Skeletal muscle tissue (tissue), 4 donors: ENCODE data around the gene ECEL1. TPM values are rescaled to one million over a fixed set of nuclear protein-coding genes. Genes with fewer than 3 reads are reported as not detected.
"Not testable (repeated sequence)": the region's sequence is repeated elsewhere in the genome, so short reads cannot be mapped to it uniquely, and the experiment has no call there.

Experiments used
- H3K27ac ChIP-seq: one replicate; pipeline ENCODE4 v1.7.0; 2013; ENCODE audit warnings: mild to moderate bottlenecking, low read depth, low read length, inconsistent platforms
- H3K27me3 ChIP-seq, 3 donors: one replicate each; pipeline ENCODE4 v1.7.0; 2013; ENCODE audit warnings: low read length in 3 of 3; ENCODE audit not compliant: control insufficient read depth in 3 of 3, insufficient read depth in 3 of 3
- H3K36me3 ChIP-seq, 3 donors: one replicate each; pipeline ENCODE4 v1.7.0; 2013; ENCODE audit warnings: low read length in 3 of 3; ENCODE audit not compliant: control insufficient read depth in 3 of 3, insufficient read depth in 3 of 3
- H3K4me1 ChIP-seq, 3 donors: one replicate each; pipeline ENCODE4 v1.7.0; 2013; ENCODE audit warnings: low read length in 3 of 3, mild to moderate bottlenecking in 3 of 3; ENCODE audit not compliant: control insufficient read depth in 3 of 3, insufficient read depth in 3 of 3
- H3K4me3 ChIP-seq, 3 donors: one replicate each; pipeline ENCODE4 v1.7.0; 2013; ENCODE audit warnings: low read length in 3 of 3
- H3K9ac ChIP-seq, 3 donors: one replicate each; pipeline ENCODE4 v1.7.0; 2013; ENCODE audit warnings: low read length in 3 of 3, mild to moderate bottlenecking in 3 of 3, moderate library complexity in 2 of 3, low read depth in 1 of 3
- H3K9me3 ChIP-seq, 3 donors: one replicate each; pipeline ENCODE4 v1.7.0; 2013; ENCODE audit warnings: low read length in 3 of 3; ENCODE audit not compliant: control insufficient read depth in 3 of 3
- total RNA-seq: library from RNA; depleted of rRNA; stranded (reverse); fragments of >200 nt; gene quantifications from one replicate; pipeline ENCODE4 v1.2.3, GENCODE V29; 2014
- donor health status: Osteomylitis.

The ECEL1 gene
- total RNA-seq, 1 donor from 2014 or later, result 1.0 TPM

GRCh38 chr2:232438091-232438490, 49.5 kb downstream of the ECEL1 start:
- Histone ChIP-seq H3K27me3 (peaks cover 0 to 19% (median 3%) of the 10 kb centered on the region in 3 donors), H3K4me3 (no peak overlapping the region), H3K27ac (no peak overlapping the region), H3K9ac (no peak overlapping the region), H3K36me3 (no peaks in the 10 kb centered on the region), H3K4me1 (peaks cover 0 to 10% (median 4%) of the 10 kb centered on the region in 3 donors), H3K9me3 (no peaks in the 10 kb centered on the region)

DNA sequence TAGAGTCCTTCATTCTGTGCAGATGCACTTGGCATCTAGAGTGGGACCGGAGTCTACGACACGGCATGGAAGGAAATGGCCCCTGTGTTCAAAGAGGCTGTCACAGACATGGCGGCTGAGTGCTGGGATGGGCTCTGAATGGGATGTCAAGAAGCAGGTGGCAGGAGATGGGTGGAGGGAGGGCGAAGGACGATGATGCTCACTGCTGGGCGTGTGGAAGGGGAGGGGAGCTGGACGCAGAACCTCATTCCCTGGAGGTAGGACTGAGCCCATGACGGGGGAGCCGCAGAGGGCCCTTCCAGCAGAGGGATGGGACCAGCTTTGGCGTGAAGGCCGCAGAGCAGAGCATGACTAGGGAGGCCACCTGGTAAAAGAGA, 50.5 kb downstream of the ECEL1 start:
- H3K9me3 ChIP-seq, result no peaks in the 10 kb centered on the region
- peaks cover 0 to 7% (median 4%) of the 10 kb centered on the region in 3 donors for H3K4me1 ChIP-seq
- H3K27me3 ChIP-seq, result peaks cover 0 to 19% (median 3%) of the 10 kb centered on the region in 3 donors
- H3K36me3 ChIP-seq, result no peaks in the 10 kb centered on the region
- no peak overlapping the region for H3K27ac ChIP-seq
- H3K4me3 ChIP-seq, result no peak overlapping the region
- H3K9ac ChIP-seq, result no peak overlapping the region

DNA sequence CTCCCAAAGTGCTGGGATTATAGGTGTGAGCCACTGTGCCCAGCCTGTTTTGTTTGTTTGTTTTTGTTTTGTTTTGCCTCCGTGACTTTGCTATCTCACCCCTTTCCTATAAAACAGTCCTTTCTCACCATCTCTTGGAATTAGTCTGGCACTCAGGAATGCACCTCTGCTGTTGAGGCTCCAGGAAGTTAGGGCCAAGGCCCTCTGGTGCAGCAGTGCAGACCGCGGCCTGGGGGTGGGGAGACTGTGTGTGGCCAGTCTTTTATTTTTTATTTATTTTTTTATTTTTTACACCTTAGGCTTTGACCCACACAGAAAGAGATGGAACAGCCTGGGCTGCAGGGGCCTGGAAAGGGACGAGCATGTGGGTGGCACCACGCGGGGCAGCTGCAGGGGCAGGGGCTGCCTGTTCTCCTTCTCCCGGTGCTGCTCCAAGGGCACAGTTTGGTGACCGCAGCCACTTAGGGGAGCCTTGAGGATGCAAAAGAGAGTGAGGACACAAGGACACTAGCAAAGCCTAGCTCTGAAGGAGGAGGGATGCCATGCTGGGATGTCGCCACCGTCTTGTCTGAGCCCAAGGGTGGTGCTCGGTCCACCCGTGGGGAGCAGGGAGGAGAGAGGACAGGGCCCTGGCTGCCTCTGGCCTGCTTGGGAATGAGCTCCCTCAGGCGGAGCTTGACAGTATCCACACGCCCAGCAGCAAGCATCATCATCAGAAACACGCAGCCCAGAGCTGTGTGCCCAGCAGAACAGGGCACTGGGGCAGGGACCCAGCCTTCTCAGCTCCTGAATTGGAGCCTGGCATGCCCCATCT, 51.0 kb downstream of the ECEL1 start:
- peaks cover 0 to 24% (median 3%) of the 10 kb centered on the region in 3 donors for H3K27me3 ChIP-seq
- no peaks in the 10 kb centered on the region for H3K36me3 ChIP-seq
- no peak overlapping the region for H3K4me3 ChIP-seq
- no peak overlapping the region for H3K27ac ChIP-seq
- H3K9me3 ChIP-seq, result no peaks in the 10 kb centered on the region
- peaks cover 0 to 7% (median 4%) of the 10 kb centered on the region in 3 donors for H3K4me1 ChIP-seq
- H3K9ac ChIP-seq, result no peak overlapping the region

GRCh38 chr2:232435805-232436204, 51.8 kb downstream of the ECEL1 start:
- Histone ChIP-seq H3K4me3 (no peak overlapping the region), H3K9ac (no peak overlapping the region), H3K36me3 (no peaks in the 10 kb centered on the region), H3K27me3 (peaks cover 0 to 22% (median 3%) of the 10 kb centered on the region in 3 donors), H3K4me1 (peaks cover 0 to 6% (median 4%) of the 10 kb centered on the region in 3 donors), H3K9me3 (no peaks in the 10 kb centered on the region), H3K27ac (no peak overlapping the region)

DNA sequence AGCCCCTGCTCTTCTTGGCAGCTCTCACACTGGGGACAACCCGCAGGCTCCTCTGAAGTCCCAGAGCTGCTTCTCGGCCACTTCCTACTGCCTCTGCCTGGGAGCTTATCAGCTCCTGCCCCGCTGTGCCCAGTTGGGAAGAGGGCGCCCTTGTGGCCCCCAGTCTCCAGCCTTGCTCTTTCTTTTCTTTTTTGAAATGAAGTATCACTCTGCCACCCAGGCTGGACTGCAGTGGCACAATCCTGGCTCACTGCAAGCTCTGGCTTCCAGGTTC, 52.3 kb downstream of the ECEL1 start:
- Histone ChIP-seq H3K36me3 (no peaks in the 10 kb centered on the region), H3K9me3 (no peaks in the 10 kb centered on the region), H3K4me3 (no peak overlapping the region), H3K27me3 (peaks cover 0 to 20% (median 3%) of the 10 kb centered on the region in 3 donors), H3K27ac (no peak overlapping the region), H3K4me1 (peaks cover 0 to 4% (median 4%) of the 10 kb centered on the region in 3 donors), H3K9ac (no peak overlapping the region)

- Histone ChIP-seq H3K36me3 (no peaks in the 10 kb centered on the region), H3K27me3 (peaks cover 0 to 20% (median 3%) of the 10 kb centered on the region in 3 donors), H3K4me3 (no peak overlapping the region), H3K27ac (no peak overlapping the region), H3K9me3 (no peaks in the 10 kb centered on the region), H3K4me1 (peaks cover 0 to under 1% (median under 1%) of the 10 kb centered on the region in 3 donors), H3K9ac (no peak overlapping the region)
Observed at GRCh38 chr2:232434563-232435374, 52.9 kb downstream of the ECEL1 start.

DNA sequence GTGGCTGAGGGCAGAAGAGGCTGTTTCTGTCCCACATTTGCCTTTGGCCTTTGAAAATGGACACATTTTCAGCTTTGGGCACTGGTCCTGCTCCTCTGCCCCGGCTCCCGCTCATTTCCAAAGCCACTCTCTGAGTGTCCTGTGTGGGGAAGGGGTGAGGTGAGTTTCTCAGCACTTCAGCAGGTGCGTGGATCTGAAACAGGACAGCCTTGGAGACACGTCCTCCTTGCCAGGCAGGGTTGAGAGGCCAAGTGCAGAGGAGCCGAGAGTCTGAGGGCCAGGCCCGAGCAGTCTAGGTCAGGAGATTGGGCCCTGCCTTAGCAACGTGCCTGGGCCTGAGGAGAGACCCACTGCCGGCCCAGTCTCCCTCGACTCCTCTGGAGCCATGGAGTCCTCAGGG, 53.5 kb downstream of the ECEL1 start:
- peaks cover 0 to 17% (median 3%) of the 10 kb centered on the region in 3 donors for H3K27me3 ChIP-seq
- no peak overlapping the region for H3K9ac ChIP-seq
- H3K4me1 ChIP-seq, result no peaks in the 10 kb centered on the region
- H3K9me3 ChIP-seq, result no peaks in the 10 kb centered on the region
- no peaks in the 10 kb centered on the region for H3K36me3 ChIP-seq
- H3K27ac ChIP-seq, result no peak overlapping the region
- no peak overlapping the region for H3K4me3 ChIP-seq

DNA sequence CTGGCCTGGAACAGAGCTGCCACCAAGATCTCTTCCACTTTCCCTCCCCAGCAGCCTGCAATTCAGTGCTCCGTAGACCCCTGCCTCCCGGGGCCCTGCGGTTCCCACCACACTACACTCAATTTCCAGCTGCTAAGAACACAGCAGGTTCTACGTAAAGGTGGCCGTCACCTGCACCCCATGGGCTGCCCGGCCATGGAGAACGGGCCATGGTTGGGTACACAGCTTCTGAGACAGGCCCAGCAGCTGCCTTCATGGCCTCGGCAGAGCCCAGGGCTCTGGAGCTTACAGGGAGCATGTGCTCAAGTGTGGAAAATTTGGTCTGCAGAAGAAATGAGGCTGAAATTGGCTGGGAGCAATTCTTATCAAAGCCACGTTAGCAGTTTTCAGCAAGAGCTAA, 54.0 kb downstream of the ECEL1 start:
- not testable (repeated sequence) for H3K4me3 ChIP-seq, H3K27ac ChIP-seq, H3K4me1 ChIP-seq, H3K9me3 ChIP-seq, H3K9ac ChIP-seq, H3K36me3 ChIP-seq
- peaks cover 0 to 15% (median 3%) of the 10 kb centered on the region in 3 donors for H3K27me3 ChIP-seq

- Histone ChIP-seq H3K9ac (no peak overlapping the region), H3K27ac (no peak overlapping the region), H3K4me3 (no peak overlapping the region), H3K36me3 (no peaks in the 10 kb centered on the region), H3K27me3 (peaks cover 0 to 15% (median 0%) of the 10 kb centered on the region in 3 donors), H3K9me3 (no peaks in the 10 kb centered on the region), H3K4me1 (no peaks in the 10 kb centered on the region)
Observed at GRCh38 chr2:232432598-232433184, 54.9 kb downstream of the ECEL1 start.
